ENCODE measurements around the gene PARVA. TPM values are rescaled to one million over a fixed set of nuclear protein-coding genes. Genes with fewer than 3 reads are reported as not detected.

Gene PARVA
- polyA plus RNA-seq, 3 donors, result not detected

- no peaks in the 10 kb centered on the region for H3K27me3 ChIP-seq (ENCODE audit: control insufficient read depth in 2 of 2, insufficient read depth in 2 of 2, low read length in 2 of 2)
- no peaks in the 10 kb centered on the region for H3K79me2 ChIP-seq (ENCODE audit: insufficient read depth, low read length)
- H3K9ac ChIP-seq (ENCODE audit: insufficient read depth, low read length, poor library complexity, severe bottlenecking), result no peak overlapping the region
- H3K27ac Mint-ChIP-seq, result no peak overlapping the region
- intact Hi-C loops (cut with micrococcal nuclease), result no loop called here
- no peak for TF ChIP-seq CTCF (IDR thresholded peaks at IDR 0.05)
- no peak overlapping the region for H3K4me3 Mint-ChIP-seq
- H2AFZ ChIP-seq (ENCODE audit: insufficient read depth, low read depth, low read length, poor library complexity, severe bottlenecking), result no peak overlapping the region
- no peaks in the 10 kb centered on the region for H3K36me3 Mint-ChIP-seq
- H3K4me2 ChIP-seq (replicated peaks; ENCODE audit: extremely low read depth, low read length, poor library complexity, severe bottlenecking), result no peak overlapping the region
- H3K4me3 ChIP-seq (replicated peaks in 1 of 3; ENCODE audit: low read depth in 2 of 3, low read length in 3 of 3), result no peak overlapping the region
- H4K20me1 ChIP-seq (ENCODE audit: insufficient read depth, low read length), result no peaks in the 10 kb centered on the region
- H3K9me3 Mint-ChIP-seq, result peaks cover 0 to 2% (median 0%) of the 10 kb centered on the region in 7 donors
- no peaks in the 10 kb centered on the region for H3K4me1 ChIP-seq (ENCODE audit: control insufficient read depth in 1 of 2, insufficient read depth in 2 of 2, low read length in 2 of 2)
- H3K27ac ChIP-seq (ENCODE audit: low read depth in 1 of 2, low read length in 2 of 2), result no peak overlapping the region
- no peak for DNase-seq
- H3K4me1 Mint-ChIP-seq, result no peaks in the 10 kb centered on the region
- no peaks in the 10 kb centered on the region for H3K36me3 ChIP-seq (replicated peaks in 1 of 2; ENCODE audit: control insufficient read depth in 1 of 2, insufficient read depth in 2 of 2, low read length in 2 of 2)
- peaks cover 0 to 5% (median 5%) of the 10 kb centered on the region in 3 donors for H3K27me3 Mint-ChIP-seq (ENCODE audit: low read depth in 3 of 3)
- no peaks in the 10 kb centered on the region for H3K9me3 ChIP-seq (replicated peaks in 1 of 2; ENCODE audit: control insufficient read depth in 1 of 2, insufficient read depth in 1 of 2, low read length in 2 of 2)
These were observed 129.1 kb downstream of the PARVA start for GRCh38 chr11:12506404-12506921.

GRCh38 chr11:12507391-12507790 is 130.0 kb downstream of the PARVA start:
- Histone ChIP-seq H3K27ac (ENCODE audit: low read depth in 1 of 2, low read length in 2 of 2) (no peak overlapping the region), H3K27me3 (ENCODE audit: control insufficient read depth in 2 of 2, insufficient read depth in 2 of 2, low read length in 2 of 2) (no peaks in the 10 kb centered on the region), H3K4me3 (replicated peaks in 1 of 3; ENCODE audit: low read depth in 2 of 3, low read length in 3 of 3) (no peak overlapping the region), H3K4me2 (replicated peaks; ENCODE audit: extremely low read depth, low read length, poor library complexity, severe bottlenecking) (no peak overlapping the region), H3K79me2 (ENCODE audit: insufficient read depth, low read length) (no peaks in the 10 kb centered on the region), H4K20me1 (ENCODE audit: insufficient read depth, low read length) (no peaks in the 10 kb centered on the region), H3K36me3 (replicated peaks in 1 of 2; ENCODE audit: control insufficient read depth in 1 of 2, insufficient read depth in 2 of 2, low read length in 2 of 2) (no peaks in the 10 kb centered on the region), H3K9me3 (replicated peaks in 1 of 2; ENCODE audit: control insufficient read depth in 1 of 2, insufficient read depth in 1 of 2, low read length in 2 of 2) (no peaks in the 10 kb centered on the region), H2AFZ (ENCODE audit: insufficient read depth, low read depth, low read length, poor library complexity, severe bottlenecking) (no peak overlapping the region), H3K9ac (ENCODE audit: insufficient read depth, low read length, poor library complexity, severe bottlenecking) (no peak overlapping the region), H3K4me1 (ENCODE audit: control insufficient read depth in 1 of 2, insufficient read depth in 2 of 2, low read length in 2 of 2) (no peaks in the 10 kb centered on the region)
- H3K4me3 Mint-ChIP-seq, result no peak overlapping the region
- intact Hi-C loops (cut with micrococcal nuclease), result no loop called here
- no peaks in the 10 kb centered on the region for H3K4me1 Mint-ChIP-seq
- H3K27me3 Mint-ChIP-seq (ENCODE audit: low read depth in 3 of 3), result peaks cover 0 to 6% (median 5%) of the 10 kb centered on the region in 3 donors
- DNase-seq, result no peak
- H3K27ac Mint-ChIP-seq, result no peak overlapping the region
- 85% methylated on average over 1 of the region's 4 CpGs for WGBS (ENCODE audit: insufficient coverage)
- no peak for TF ChIP-seq CTCF (IDR thresholded peaks at IDR 0.05)
- H3K9me3 Mint-ChIP-seq, result peaks cover 0 to 2% (median 0%) of the 10 kb centered on the region in 7 donors
- H3K36me3 Mint-ChIP-seq, result no peaks in the 10 kb centered on the region
